ENCODE measurements around the gene SLC15A5. TPM values are rescaled to one million over a fixed set of nuclear protein-coding genes. Genes with fewer than 3 reads are reported as not detected.

The SLC15A5 gene
- total RNA-seq, 1 donor from 2014 or later = not detected

GRCh38 chr12:16174282-16174681 is 103.2 kb downstream of the SLC15A5 start:
- Histone ChIP-seq H3K4me1 (no peaks in the 10 kb centered on the region), H3F3A (ENCODE audit: low read depth) (no peaks in the 10 kb centered on the region), H3K36me3 (no peaks in the 10 kb centered on the region), H3K4me3 (no peak overlapping the region), H3K27ac (no peak overlapping the region), H2AFZ (replicated peaks) (no peak overlapping the region), H3K4me2 (no peak overlapping the region), H3K27me3 (no peaks in the 10 kb centered on the region), H3K79me2 (ENCODE audit: low read depth) (no peaks in the 10 kb centered on the region), H3K9ac (no peak overlapping the region), H3K9me3 (ENCODE audit: low read depth) (no peaks in the 10 kb centered on the region), H4K20me1 (ENCODE audit: low read depth) (no peaks in the 10 kb centered on the region)
- TF ChIP-seq EZH2phosphoT487 (IDR thresholded peaks at IDR 0.05) (no peak), EZH2 (IDR thresholded peaks at IDR 0.05) (no peak)
- TF ChIP-seq, protein P1, sequence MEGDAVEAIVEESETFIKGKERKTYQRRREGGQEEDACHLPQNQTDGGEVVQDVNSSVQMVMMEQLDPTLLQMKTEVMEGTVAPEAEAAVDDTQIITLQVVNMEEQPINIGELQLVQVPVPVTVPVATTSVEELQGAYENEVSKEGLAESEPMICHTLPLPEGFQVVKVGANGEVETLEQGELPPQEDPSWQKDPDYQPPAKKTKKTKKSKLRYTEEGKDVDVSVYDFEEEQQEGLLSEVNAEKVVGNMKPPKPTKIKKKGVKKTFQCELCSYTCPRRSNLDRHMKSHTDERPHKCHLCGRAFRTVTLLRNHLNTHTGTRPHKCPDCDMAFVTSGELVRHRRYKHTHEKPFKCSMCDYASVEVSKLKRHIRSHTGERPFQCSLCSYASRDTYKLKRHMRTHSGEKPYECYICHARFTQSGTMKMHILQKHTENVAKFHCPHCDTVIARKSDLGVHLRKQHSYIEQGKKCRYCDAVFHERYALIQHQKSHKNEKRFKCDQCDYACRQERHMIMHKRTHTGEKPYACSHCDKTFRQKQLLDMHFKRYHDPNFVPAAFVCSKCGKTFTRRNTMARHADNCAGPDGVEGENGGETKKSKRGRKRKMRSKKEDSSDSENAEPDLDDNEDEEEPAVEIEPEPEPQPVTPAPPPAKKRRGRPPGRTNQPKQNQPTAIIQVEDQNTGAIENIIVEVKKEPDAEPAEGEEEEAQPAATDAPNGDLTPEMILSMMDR (IDR thresholded peaks at IDR 0.05) = no peak
- no peak overlapping the region for H3K27ac Mint-ChIP-seq
- H3K4me1 Mint-ChIP-seq = peaks cover 6% of the 10 kb centered on the region
- no peak overlapping the region for H3K4me3 Mint-ChIP-seq
- no peak for DNase-seq (ENCODE audit: low spot score)
- H3K36me3 Mint-ChIP-seq = no peaks in the 10 kb centered on the region
- no peaks in the 10 kb centered on the region for H3K9me3 Mint-ChIP-seq
- no peaks in the 10 kb centered on the region for H3K27me3 Mint-ChIP-seq (ENCODE audit: insufficient read depth, low read depth)

GRCh38 chr12:16171348-16171747 is 106.1 kb downstream of the SLC15A5 start:
- H3K27ac Mint-ChIP-seq = no peak overlapping the region
- Histone ChIP-seq H3K9ac (no peak overlapping the region), H2AFZ (replicated peaks) (no peak overlapping the region), H3K4me2 (no peak overlapping the region), H3K27ac (no peak overlapping the region), H3K9me3 (ENCODE audit: low read depth) (no peaks in the 10 kb centered on the region), H3F3A (ENCODE audit: low read depth) (no peaks in the 10 kb centered on the region), H3K4me1 (no peaks in the 10 kb centered on the region), H4K20me1 (ENCODE audit: low read depth) (no peaks in the 10 kb centered on the region), H3K79me2 (ENCODE audit: low read depth) (no peaks in the 10 kb centered on the region), H3K27me3 (no peaks in the 10 kb centered on the region), H3K36me3 (no peaks in the 10 kb centered on the region), H3K4me3 (no peak overlapping the region)
- TF ChIP-seq, protein P1 (IDR thresholded peaks at IDR 0.05) = no peak
- no peak for TF ChIP-seq EZH2phosphoT487 (IDR thresholded peaks at IDR 0.05)
- TF ChIP-seq EZH2 (IDR thresholded peaks at IDR 0.05) = no peak
- no peaks in the 10 kb centered on the region for H3K27me3 Mint-ChIP-seq (ENCODE audit: insufficient read depth, low read depth)
- no peaks in the 10 kb centered on the region for H3K36me3 Mint-ChIP-seq
- H3K9me3 Mint-ChIP-seq = no peaks in the 10 kb centered on the region
- no peak overlapping the region for H3K4me3 Mint-ChIP-seq
- H3K4me1 Mint-ChIP-seq = peaks cover 12% of the 10 kb centered on the region
- DNase-seq (ENCODE audit: low spot score) = no peak

- Histone ChIP-seq H3K36me3 (no peaks in the 10 kb centered on the region), H3F3A (ENCODE audit: low read depth) (no peaks in the 10 kb centered on the region), H3K4me2 (no peak overlapping the region), H3K4me1 (peaks cover 4% of the 10 kb centered on the region), H3K27ac (no peak overlapping the region), H3K4me3 (no peak overlapping the region), H3K27me3 (peaks cover 5% of the 10 kb centered on the region), H3K9me3 (ENCODE audit: low read depth) (no peaks in the 10 kb centered on the region), H3K79me2 (ENCODE audit: low read depth) (no peaks in the 10 kb centered on the region), H4K20me1 (ENCODE audit: low read depth) (no peaks in the 10 kb centered on the region), H2AFZ (replicated peaks) (no peak overlapping the region), H3K9ac (no peak overlapping the region)
- no peaks in the 10 kb centered on the region for H3K36me3 Mint-ChIP-seq
- H3K27ac Mint-ChIP-seq = no peak overlapping the region
- no peak overlapping the region for H3K4me3 Mint-ChIP-seq
- peaks cover 20% of the 10 kb centered on the region for H3K4me1 Mint-ChIP-seq
- TF ChIP-seq EZH2 (IDR thresholded peaks at IDR 0.05) = no peak
- TF ChIP-seq, protein P1 (IDR thresholded peaks at IDR 0.05) = no peak
- no peak for TF ChIP-seq EZH2phosphoT487 (IDR thresholded peaks at IDR 0.05)
- no peaks in the 10 kb centered on the region for H3K9me3 Mint-ChIP-seq
- no peaks in the 10 kb centered on the region for H3K27me3 Mint-ChIP-seq (ENCODE audit: insufficient read depth, low read depth)
- no peak for DNase-seq (ENCODE audit: low spot score)
Measured at GRCh38 chr12:16168078-16168477, 109.4 kb downstream of the SLC15A5 start.

Data from neural progenitor cell (in vitro differentiated cells).